Measurements from ENCODE around the gene CWF19L1. TPM values are rescaled to one million over a fixed set of nuclear protein-coding genes. Genes with fewer than 3 reads are reported as not detected.

Gene CWF19L1
- polyA plus RNA-seq, 1 of the 3 experiments (the other 2 are of a cell fraction), result 7.1 TPM

GRCh38 chr10:100194711-100195110, 72.7 kb downstream of the CWF19L1 start:
- no peak for TF ChIP-seq USF1 (IDR thresholded peaks at IDR 0.05; ENCODE audit: borderline replicate concordance, low read depth)
- TF ChIP-seq MAX (IDR thresholded peaks at IDR 0.05; ENCODE audit: low read depth), result no peak
- TF ChIP-seq RFX5 (IDR thresholded peaks at IDR 0.05; ENCODE audit: low read length), result no peak
- no peak for TF ChIP-seq FOSL2 (IDR thresholded peaks at IDR 0.05; ENCODE audit: borderline replicate concordance, low read depth)
- no peak for TF ChIP-seq EZH2phosphoT487 (IDR thresholded peaks at IDR 0.05; ENCODE audit: borderline replicate concordance, low read depth)
- no peak for TF ChIP-seq GABPA (IDR thresholded peaks at IDR 0.05; ENCODE audit: low read depth)
- TF ChIP-seq CHD2 (IDR thresholded peaks at IDR 0.05; ENCODE audit: low read length, partially characterized antibody), result no peak
- no peak for TF ChIP-seq MEF2A (IDR thresholded peaks at IDR 0.05; ENCODE audit: borderline replicate concordance, low read depth)
- TF ChIP-seq SMC3 (IDR thresholded peaks at IDR 0.05; ENCODE audit: low read depth, low read length), result no peak
- TF ChIP-seq TAF1 (IDR thresholded peaks at IDR 0.05; ENCODE audit: borderline replicate concordance, low read depth, low read length), result no peak
- Histone ChIP-seq H3F3A (replicated peaks; ENCODE audit: insufficient read depth) (no peaks in the 10 kb centered on the region), H3K9ac (no peak overlapping the region), H3K9me2 (no peaks in the 10 kb centered on the region), H3K4me2 (no peak overlapping the region), H3K9me3 (no peaks in the 10 kb centered on the region), H2AFZ (ENCODE audit: low read depth) (no peak overlapping the region), H3K36me3 (replicated peaks in 1 of 2; ENCODE audit: control insufficient read depth in 1 of 2, insufficient read depth in 2 of 2, low read length in 1 of 2) (peaks cover 72 to 81% of the 10 kb centered on the region in 2 experiments), H3K27me3 (ENCODE audit: insufficient read depth) (no peaks in the 10 kb centered on the region), H3K4me1 (ENCODE audit: control insufficient read depth in 1 of 2, insufficient read depth in 2 of 2, low read depth in 1 of 2, low read length in 1 of 2) (no peaks in the 10 kb centered on the region; a peak in 1 of 4 replicates), H3K27ac (ENCODE audit: low read depth in 2 of 2, low read length in 1 of 2) (no peak overlapping the region), H4K20me1 (ENCODE audit: insufficient read depth) (no peaks in the 10 kb centered on the region), H3K79me2 (ENCODE audit: insufficient read depth) (0 out of 2 replicates have a peak, but pooled peaks cover 3% of the 10 kb centered on the region), H3K4me3 (ENCODE audit: low read depth in 2 of 2, low read length in 1 of 2) (no peak overlapping the region)
- ChIA-PET CTCF (interaction anchor here (0.8 kb wide), 1 partner anchor 26 kb away, joined by 3 read pairs; no protein-coding TSS in a partner anchor), POLR2A (no interaction called here)
- no peak for DNase-seq
- WGBS (ENCODE audit: low lambda C conversion rate), result 100% methylated on average over 1 of the region's 1 CpG

GRCh38 chr10:100192350-100192749, 75.1 kb downstream of the CWF19L1 start:
- POLR2A ChIA-PET, result no interaction called here
- 100% methylated on average over 2 of the region's 2 CpGs for WGBS (ENCODE audit: low lambda C conversion rate)
- TF ChIP-seq USF2 (IDR thresholded peaks at IDR 0.05; ENCODE audit: borderline replicate concordance, low read depth, low read length) (no peak), NRF1 (IDR thresholded peaks at IDR 0.05; ENCODE audit: low read depth, low read length) (no peak), FOXJ3 (CRISPR knock-in tag; IDR thresholded peaks at IDR 0.05) (no peak), RFX5 (IDR thresholded peaks at IDR 0.05; ENCODE audit: low read length) (no peak), MAX (IDR thresholded peaks at IDR 0.05; ENCODE audit: low read depth) (no peak), ZBTB33 (IDR thresholded peaks at IDR 0.05; ENCODE audit: borderline replicate concordance, low read depth) (no peak), MXI1 (IDR thresholded peaks at IDR 0.05; ENCODE audit: low read depth, low read length) (no peak), EP300 (IDR thresholded peaks at IDR 0.05; ENCODE audit: borderline replicate concordance in 1 of 2, low read depth in 1 of 2, low read length in 1 of 2) (no peak), EZH2phosphoT487 (IDR thresholded peaks at IDR 0.05; ENCODE audit: borderline replicate concordance, low read depth) (no peak), CTCF (IDR thresholded peaks at IDR 0.05) (no peak), NFIC (IDR thresholded peaks at IDR 0.05; ENCODE audit: borderline replicate concordance) (no peak), USF1 (IDR thresholded peaks at IDR 0.05; ENCODE audit: borderline replicate concordance, low read depth) (no peak), JUND (IDR thresholded peaks at IDR 0.05) (no peak), YY1 (IDR thresholded peaks at IDR 0.05; ENCODE audit: low read depth) (no peak), TAF1 (IDR thresholded peaks at IDR 0.05; ENCODE audit: borderline replicate concordance, low read depth, low read length) (no peak), FOSL2 (IDR thresholded peaks at IDR 0.05; ENCODE audit: borderline replicate concordance, low read depth) (no peak)

More at GRCh38 chr10:100192350-100192749, 75.1 kb downstream of the CWF19L1 start:
- CTCF ChIA-PET, result interaction anchor here (1.1 to 1.4 kb wide), 4 partner anchors 9 to 347 kb away, joined by 3 to 4 read pairs (median 3); no protein-coding TSS in a partner anchor
- H3K79me2 ChIP-seq (ENCODE audit: insufficient read depth), result peaks cover 23% of the 10 kb centered on the region
- no peak overlapping the region for H3K4me2 ChIP-seq
- H3K36me3 ChIP-seq (replicated peaks in 1 of 2; ENCODE audit: control insufficient read depth in 1 of 2, insufficient read depth in 2 of 2, low read length in 1 of 2), result peaks cover 66 to 78% of the 10 kb centered on the region in 2 experiments
- H3K9ac ChIP-seq, result no peak overlapping the region
- no peaks in the 10 kb centered on the region for H4K20me1 ChIP-seq (ENCODE audit: insufficient read depth)
- no peak overlapping the region for H2AFZ ChIP-seq (ENCODE audit: low read depth)
- H3K9me3 ChIP-seq, result no peaks in the 10 kb centered on the region
- DNase-seq, result no peak
- H3K27me3 ChIP-seq (ENCODE audit: insufficient read depth), result no peaks in the 10 kb centered on the region
- no peak overlapping the region for H3K27ac ChIP-seq (ENCODE audit: low read depth in 2 of 2, low read length in 1 of 2)
- peaks cover 10% of the 10 kb centered on the region for H3F3A ChIP-seq (replicated peaks; ENCODE audit: insufficient read depth)
- no peaks in the 10 kb centered on the region for H3K9me2 ChIP-seq
- H3K4me1 ChIP-seq (ENCODE audit: control insufficient read depth in 1 of 2, insufficient read depth in 2 of 2, low read depth in 1 of 2, low read length in 1 of 2), result no peaks in the 10 kb centered on the region; a peak in 1 of 4 replicates
- no peak overlapping the region for H3K4me3 ChIP-seq (ENCODE audit: low read depth in 2 of 2, low read length in 1 of 2)
